ENCODE results near the gene CORO7. TPM values are rescaled to one million over a fixed set of nuclear protein-coding genes. Genes with fewer than 3 reads are reported as not detected.
A peak's percentile ranks its signal among the peaks of the same experiment; 100 is the strongest.

CORO7 gene
- total and polyA plus RNA-seq, 2 donors (not counting 1 experiment from before 2014, with no cell fraction given): 117 to 230 TPM

DNA sequence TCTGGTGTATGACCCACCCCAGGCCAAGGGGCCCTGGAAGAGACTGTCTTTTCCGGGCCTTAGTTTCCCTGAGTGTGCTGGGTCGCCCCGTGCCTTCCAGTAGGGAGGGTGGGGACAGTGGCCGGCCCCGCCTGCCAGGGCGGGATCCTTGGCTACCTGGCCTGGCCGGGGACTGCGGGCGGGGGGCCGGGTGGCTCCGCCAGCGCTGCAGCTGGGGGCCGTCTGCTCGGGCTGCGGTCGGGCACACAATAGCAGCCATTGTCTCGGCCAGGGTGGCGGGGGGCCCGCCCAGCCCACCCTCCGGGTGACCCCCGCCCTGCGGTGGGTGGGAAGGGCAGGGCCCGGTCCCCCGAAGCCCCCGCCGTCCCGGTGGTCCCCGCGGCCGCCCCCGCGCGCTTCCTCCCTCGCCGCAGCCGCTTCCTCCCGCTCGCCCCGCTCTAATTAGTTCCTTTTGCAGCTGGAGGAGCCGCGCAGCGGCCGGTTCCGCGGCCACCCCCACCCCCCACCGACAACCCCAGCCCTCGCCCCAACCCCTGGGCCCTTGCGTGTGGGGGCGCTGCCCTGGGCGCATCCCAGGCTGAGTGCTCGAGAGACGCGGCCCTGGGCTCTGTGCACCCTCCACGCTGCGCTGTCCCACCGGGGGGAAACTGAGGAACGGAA, 88.9 kb downstream of the CORO7 start:
- no peak for TF ChIP-seq EZH2 (IDR thresholded peaks at IDR 0.05; ENCODE audit: borderline replicate concordance, insufficient read depth, low read depth, low read length, poor library complexity, severe bottlenecking)
- TF ChIP-seq, protein P1, sequence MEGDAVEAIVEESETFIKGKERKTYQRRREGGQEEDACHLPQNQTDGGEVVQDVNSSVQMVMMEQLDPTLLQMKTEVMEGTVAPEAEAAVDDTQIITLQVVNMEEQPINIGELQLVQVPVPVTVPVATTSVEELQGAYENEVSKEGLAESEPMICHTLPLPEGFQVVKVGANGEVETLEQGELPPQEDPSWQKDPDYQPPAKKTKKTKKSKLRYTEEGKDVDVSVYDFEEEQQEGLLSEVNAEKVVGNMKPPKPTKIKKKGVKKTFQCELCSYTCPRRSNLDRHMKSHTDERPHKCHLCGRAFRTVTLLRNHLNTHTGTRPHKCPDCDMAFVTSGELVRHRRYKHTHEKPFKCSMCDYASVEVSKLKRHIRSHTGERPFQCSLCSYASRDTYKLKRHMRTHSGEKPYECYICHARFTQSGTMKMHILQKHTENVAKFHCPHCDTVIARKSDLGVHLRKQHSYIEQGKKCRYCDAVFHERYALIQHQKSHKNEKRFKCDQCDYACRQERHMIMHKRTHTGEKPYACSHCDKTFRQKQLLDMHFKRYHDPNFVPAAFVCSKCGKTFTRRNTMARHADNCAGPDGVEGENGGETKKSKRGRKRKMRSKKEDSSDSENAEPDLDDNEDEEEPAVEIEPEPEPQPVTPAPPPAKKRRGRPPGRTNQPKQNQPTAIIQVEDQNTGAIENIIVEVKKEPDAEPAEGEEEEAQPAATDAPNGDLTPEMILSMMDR (IDR thresholded peaks at IDR 0.05): no peak
- H3K4me3 ChIP-seq (ENCODE audit: control extremely low read depth in 1 of 5, extremely low read depth in 1 of 5, insufficient read depth in 1 of 5, low read depth in 2 of 5, low read length in 4 of 5): peak overlapping the region in 4 of 5 experiments; percentile 46 to 67 (median 54)
- 4% methylated on average over 43 of the region's 57 CpGs for WGBS (ENCODE audit: insufficient coverage)
- ChIA-PET CTCF (interaction anchor here (0.5 to 10.0 kb wide), 10 partner anchors 16 to 1516 kb away, joined by 3 to 165 read pairs (median 4); partner anchors contain the start of genes GLIS2 and TFAP4), POLR2A (interaction anchor here (0.7 kb wide), 1 partner anchor 56 kb away, joined by 5 read pairs; no protein-coding TSS in a partner anchor)
- no peaks in the 10 kb centered on the region for H3K36me3 ChIP-seq (replicated peaks in 1 of 2; ENCODE audit: control extremely low read depth in 1 of 2, control insufficient read depth in 1 of 2, extremely low read depth in 1 of 2, insufficient read depth in 2 of 2, low read length in 1 of 2)
- no peaks in the 10 kb centered on the region for H4K20me1 ChIP-seq (ENCODE audit: control insufficient read depth, insufficient read depth, low read length, poor library complexity, severe bottlenecking)
- intact Hi-C loops (cut with micrococcal nuclease): loop anchor here (2.0 kb wide), 2 partner anchors 389 to 637 kb away; no protein-coding TSS in a partner anchor
- H3K27me3 ChIP-seq (replicated peaks in 1 of 4; ENCODE audit: control extremely low read depth in 1 of 4, control insufficient read depth in 3 of 4, insufficient read depth in 4 of 4, low read length in 3 of 4): peaks cover 0 to 20% (median 0%) of the 10 kb centered on the region in 4 experiments
- ATAC-seq (ENCODE audit: low read depth) (peak; percentile 21), DNase-seq (no peak)
- peak overlapping the region; percentile 99 for H3K4me2 ChIP-seq (replicated peaks; ENCODE audit: low read depth, low read length, poor library complexity, severe bottlenecking)
- peaks cover 9% of the 10 kb centered on the region for H3K4me1 Mint-ChIP-seq
- no peaks in the 10 kb centered on the region for H3K79me2 ChIP-seq (ENCODE audit: control insufficient read depth, insufficient read depth, low read length)
- H3K27me3 Mint-ChIP-seq: peaks cover 3% of the 10 kb centered on the region
- H3K27ac Mint-ChIP-seq: no peak overlapping the region
- H3K4me1 ChIP-seq (ENCODE audit: control insufficient read depth in 2 of 2, insufficient read depth in 2 of 2, low read length in 2 of 2): peaks cover 16 to 24% of the 10 kb centered on the region in 2 donors
- H3K9me3 ChIP-seq (ENCODE audit: control extremely low read depth in 1 of 3, control insufficient read depth in 2 of 3, insufficient read depth in 1 of 3, low read length in 2 of 3): no peaks in the 10 kb centered on the region
- no peaks in the 10 kb centered on the region for H3K9me3 Mint-ChIP-seq (ENCODE audit: insufficient read depth)
- H2AFZ ChIP-seq (ENCODE audit: insufficient read depth, low read depth, low read length, poor library complexity, severe bottlenecking): peak overlapping the region; percentile 78
- H3K4me3 Mint-ChIP-seq: peak overlapping the region; percentile 65
- no peak overlapping the region for H3K27ac ChIP-seq (ENCODE audit: low read length in 2 of 2)
- H3K9ac ChIP-seq (ENCODE audit: low read length): peak overlapping the region; percentile 62

DNA sequence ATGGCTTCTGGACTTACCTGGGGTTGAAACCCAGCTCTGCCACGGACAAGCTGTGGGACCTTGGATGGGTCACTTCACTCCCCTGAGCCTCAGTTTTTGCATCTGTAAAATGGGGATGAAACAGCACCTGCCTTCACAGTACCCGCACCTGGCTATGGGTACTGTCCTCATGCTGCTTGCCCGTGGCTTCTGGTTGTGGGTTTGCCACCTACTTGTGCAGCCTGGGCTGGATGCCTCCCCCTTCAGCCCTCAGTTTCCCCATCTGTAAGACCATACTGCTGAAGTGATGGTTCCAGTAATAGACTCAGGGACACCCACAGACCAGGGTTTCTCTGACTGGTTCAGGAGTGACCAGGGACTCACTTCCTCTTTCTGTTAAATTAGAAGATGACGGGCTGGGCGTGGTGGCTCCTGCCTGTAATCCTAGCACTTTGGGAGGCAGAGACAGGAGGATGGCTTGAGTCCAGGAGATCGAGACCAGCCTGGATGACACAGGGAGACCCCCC, 91.1 kb downstream of the CORO7 start:
- ATAC-seq (ENCODE audit: low read depth) (no peak), DNase-seq (peak; percentile 50)
- ChIA-PET POLR2A (no interaction called here), CTCF (interaction anchor here (0.6 to 10.0 kb wide), 4 partner anchors 9 to 113 kb away, joined by 4 to 165 read pairs (median 78); partner anchors contain the start of gene GLIS2)
- Mint-ChIP-seq H3K27ac (no peak overlapping the region), H3K4me1 (peaks cover 9% of the 10 kb centered on the region), H3K4me3 (peak overlapping the region; percentile 14), H3K27me3 (peaks cover 3% of the 10 kb centered on the region), H3K9me3 (ENCODE audit: insufficient read depth) (no peaks in the 10 kb centered on the region)
- Histone ChIP-seq H3K4me2 (replicated peaks; ENCODE audit: low read depth, low read length, poor library complexity, severe bottlenecking) (no peak overlapping the region), H2AFZ (ENCODE audit: insufficient read depth, low read depth, low read length, poor library complexity, severe bottlenecking) (no peak overlapping the region), H3K4me1 (ENCODE audit: control insufficient read depth in 2 of 2, insufficient read depth in 2 of 2, low read length in 2 of 2) (peaks cover 16 to 24% of the 10 kb centered on the region in 2 donors), H3K79me2 (ENCODE audit: control insufficient read depth, insufficient read depth, low read length) (no peaks in the 10 kb centered on the region), H3K4me3 (ENCODE audit: control extremely low read depth in 1 of 5, extremely low read depth in 1 of 5, insufficient read depth in 1 of 5, low read depth in 2 of 5, low read length in 4 of 5) (no peak overlapping the region), H4K20me1 (ENCODE audit: control insufficient read depth, insufficient read depth, low read length, poor library complexity, severe bottlenecking) (no peaks in the 10 kb centered on the region), H3K36me3 (replicated peaks in 1 of 2; ENCODE audit: control extremely low read depth in 1 of 2, control insufficient read depth in 1 of 2, extremely low read depth in 1 of 2, insufficient read depth in 2 of 2, low read length in 1 of 2) (no peaks in the 10 kb centered on the region), H3K9me3 (ENCODE audit: control extremely low read depth in 1 of 3, control insufficient read depth in 2 of 3, insufficient read depth in 1 of 3, low read length in 2 of 3) (no peaks in the 10 kb centered on the region), H3K27ac (ENCODE audit: low read length in 2 of 2) (no peak overlapping the region), H3K27me3 (replicated peaks in 1 of 4; ENCODE audit: control extremely low read depth in 1 of 4, control insufficient read depth in 3 of 4, insufficient read depth in 4 of 4, low read length in 3 of 4) (peaks cover 0 to 15% (median 0%) of the 10 kb centered on the region in 4 experiments), H3K9ac (ENCODE audit: low read length) (no peak overlapping the region)
- 50% methylated on average over 1 of the region's 6 CpGs for WGBS (ENCODE audit: insufficient coverage)
- no peak for TF ChIP-seq EZH2 (IDR thresholded peaks at IDR 0.05; ENCODE audit: borderline replicate concordance, insufficient read depth, low read depth, low read length, poor library complexity, severe bottlenecking)
- TF ChIP-seq, protein P1 (IDR thresholded peaks at IDR 0.05): no peak
- intact Hi-C loops (cut with micrococcal nuclease): no loop called here
